Measurements from ENCODE around the gene CLOCK. TPM values are rescaled to one million over a fixed set of nuclear protein-coding genes. Genes with fewer than 3 reads are reported as not detected.

The CLOCK gene
- total and polyA plus RNA-seq, 9 donors, result 8.5 to 17.4 (median 14.6) TPM

DNA sequence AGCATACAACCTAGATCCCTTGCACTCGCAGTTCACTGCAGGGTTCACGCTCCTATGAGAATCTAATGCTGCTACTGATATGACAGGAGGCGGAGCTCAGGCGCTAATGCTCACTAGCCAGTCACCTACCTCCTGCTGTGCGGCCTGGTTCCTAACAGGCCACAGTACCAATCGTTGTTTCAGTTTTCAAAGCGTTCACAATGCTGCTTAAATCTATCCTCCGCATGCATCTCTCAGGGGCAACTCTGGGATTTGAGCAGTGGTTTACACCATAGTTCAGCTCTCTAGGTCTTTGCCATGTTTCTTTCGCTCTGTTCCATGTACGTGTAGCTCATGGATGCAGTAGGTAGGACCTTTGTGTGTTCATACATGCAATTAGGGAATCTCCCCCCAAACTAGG, 47.2 kb downstream of the CLOCK start:
- no peaks in the 10 kb centered on the region for H3K9me3 ChIP-seq (replicated peaks; ENCODE audit: control insufficient read depth, low read depth, low read length)
- no peak overlapping the region for H3K4me3 ChIP-seq (ENCODE audit: low read length)
- peaks cover 6% of the 10 kb centered on the region for H3K36me3 ChIP-seq (ENCODE audit: control insufficient read depth, insufficient read depth, low read length)
- no peaks in the 10 kb centered on the region for H3K27me3 ChIP-seq (ENCODE audit: control insufficient read depth, insufficient read depth, low read length)
- WGBS (ENCODE audit: insufficient coverage), result 93% methylated on average over 8 of the region's 10 CpGs
- DNase-seq, result no peak
- H3K27ac ChIP-seq (ENCODE audit: low read length), result no peak overlapping the region
- H3K4me1 ChIP-seq (ENCODE audit: control insufficient read depth, insufficient read depth, low read length), result no peaks in the 10 kb centered on the region

DNA sequence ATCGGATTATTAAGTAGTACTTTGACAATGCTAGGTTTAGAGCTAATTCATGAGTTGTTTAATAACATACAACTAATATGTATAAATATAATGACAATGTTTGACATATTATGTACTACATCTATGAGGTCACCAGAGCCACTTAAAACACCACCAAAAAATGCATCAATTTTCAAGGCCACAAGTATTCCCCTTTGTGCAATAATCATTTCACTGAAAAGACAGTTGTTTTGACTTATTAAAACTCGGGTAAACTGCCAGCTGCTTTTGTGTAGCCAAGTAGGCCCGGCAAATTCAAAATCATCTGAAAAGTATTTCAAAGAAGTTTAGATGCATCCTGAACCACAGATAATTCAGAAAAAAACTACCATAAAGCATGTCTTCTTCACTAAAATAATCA, 48.7 kb downstream of the CLOCK start:
- H3K4me1 ChIP-seq (ENCODE audit: control insufficient read depth, insufficient read depth, low read length), result no peaks in the 10 kb centered on the region
- peaks cover 6% of the 10 kb centered on the region for H3K36me3 ChIP-seq (ENCODE audit: control insufficient read depth, insufficient read depth, low read length)
- H3K27me3 ChIP-seq (ENCODE audit: control insufficient read depth, insufficient read depth, low read length), result no peaks in the 10 kb centered on the region
- H3K9me3 ChIP-seq (replicated peaks; ENCODE audit: control insufficient read depth, low read depth, low read length), result no peaks in the 10 kb centered on the region
- WGBS (ENCODE audit: insufficient coverage), result no CpG with 5 or more reads among the region's 3 CpGs
- no peak overlapping the region for H3K27ac ChIP-seq (ENCODE audit: low read length)
- no peak overlapping the region for H3K4me3 ChIP-seq (ENCODE audit: low read length)
- DNase-seq, result peak; percentile 29

DNA sequence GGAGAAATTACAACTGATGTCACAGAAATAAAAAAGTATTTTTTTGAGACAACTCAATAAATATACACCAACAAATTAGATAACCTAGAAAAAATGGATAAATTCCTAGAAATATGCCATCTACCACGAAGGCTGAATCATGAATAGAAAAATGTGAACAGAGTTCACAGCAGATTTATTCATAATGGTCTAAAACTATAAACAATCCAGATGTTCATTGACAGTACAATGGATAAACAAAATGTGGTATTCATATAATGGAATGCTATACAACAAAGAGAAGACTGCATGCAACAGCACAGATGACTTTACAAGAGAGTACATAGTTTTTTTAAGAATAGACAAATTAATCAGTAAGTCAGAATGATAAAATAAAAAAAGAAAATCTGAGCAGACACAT, 55.2 kb downstream of the CLOCK start:
- H3K27me3 ChIP-seq (ENCODE audit: control insufficient read depth, insufficient read depth, low read length), result no peaks in the 10 kb centered on the region
- no peak for DNase-seq
- peaks cover 9% of the 10 kb centered on the region for H3K36me3 ChIP-seq (ENCODE audit: control insufficient read depth, insufficient read depth, low read length)
- H3K27ac ChIP-seq (ENCODE audit: low read length), result no peak overlapping the region
- no peak overlapping the region for H3K4me3 ChIP-seq (ENCODE audit: low read length)
- H3K4me1 ChIP-seq (ENCODE audit: control insufficient read depth, insufficient read depth, low read length), result no peaks in the 10 kb centered on the region
- no peaks in the 10 kb centered on the region for H3K9me3 ChIP-seq (replicated peaks; ENCODE audit: control insufficient read depth, low read depth, low read length)
- no CpG with 5 or more reads among the region's 1 CpG for WGBS (ENCODE audit: insufficient coverage)

DNA sequence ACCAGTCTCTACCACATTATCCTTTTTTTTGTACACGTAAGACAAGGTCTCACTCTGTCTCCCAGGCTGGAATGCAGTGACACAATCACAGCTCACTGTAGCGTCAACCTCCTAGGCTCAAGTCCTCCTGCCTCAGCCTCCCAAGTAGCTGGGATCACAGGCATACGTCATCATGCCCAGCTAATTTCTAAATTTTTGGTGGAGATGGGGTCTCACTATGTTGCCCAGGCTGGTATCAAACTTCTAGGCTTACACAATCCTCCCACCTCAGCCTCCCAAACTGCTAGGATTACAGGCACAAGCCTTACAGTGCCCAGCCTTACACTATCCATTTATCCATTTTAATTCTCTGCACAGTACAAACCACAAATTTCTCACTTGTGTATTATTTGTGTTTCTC, 58.0 kb downstream of the CLOCK start:
- DNase-seq, result no peak
- no peak overlapping the region for H3K27ac ChIP-seq (ENCODE audit: low read length)
- WGBS (ENCODE audit: insufficient coverage), result 100% methylated on average over 3 of the region's 3 CpGs
- H3K9me3 ChIP-seq (replicated peaks; ENCODE audit: control insufficient read depth, low read depth, low read length), result no peaks in the 10 kb centered on the region
- H3K27me3 ChIP-seq (ENCODE audit: control insufficient read depth, insufficient read depth, low read length), result no peaks in the 10 kb centered on the region
- H3K36me3 ChIP-seq (ENCODE audit: control insufficient read depth, insufficient read depth, low read length), result peaks cover 7% of the 10 kb centered on the region
- H3K4me3 ChIP-seq (ENCODE audit: low read length), result no peak overlapping the region
- H3K4me1 ChIP-seq (ENCODE audit: control insufficient read depth, insufficient read depth, low read length), result no peaks in the 10 kb centered on the region

DNA sequence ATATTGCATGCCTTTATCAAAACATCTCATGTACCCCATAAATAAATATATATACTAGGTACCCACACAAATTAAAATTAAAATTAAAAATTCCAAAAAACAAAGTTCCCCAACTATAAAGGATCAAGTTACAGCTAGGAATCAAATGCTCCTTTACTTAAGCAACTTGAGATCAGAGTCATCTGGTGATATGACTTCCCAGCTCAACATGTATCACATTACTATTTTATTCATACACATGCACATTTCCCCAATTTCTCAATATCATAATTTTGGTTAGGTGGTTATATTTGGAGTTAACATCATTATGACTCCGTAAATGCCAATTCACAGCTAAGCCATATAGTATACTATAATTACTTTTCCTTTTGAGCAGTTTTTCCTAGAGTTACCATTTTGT, 60.9 kb downstream of the CLOCK start:
- Histone ChIP-seq H3K36me3 (ENCODE audit: control insufficient read depth, insufficient read depth, low read length) (peaks cover 7% of the 10 kb centered on the region), H3K27me3 (ENCODE audit: control insufficient read depth, insufficient read depth, low read length) (no peaks in the 10 kb centered on the region), H3K4me1 (ENCODE audit: control insufficient read depth, insufficient read depth, low read length) (no peaks in the 10 kb centered on the region), H3K27ac (ENCODE audit: low read length) (no peak overlapping the region), H3K4me3 (ENCODE audit: low read length) (no peak overlapping the region), H3K9me3 (replicated peaks; ENCODE audit: control insufficient read depth, low read depth, low read length) (no peaks in the 10 kb centered on the region)
- DNase-seq, result no peak
- WGBS (ENCODE audit: insufficient coverage), result no CpG with 5 or more reads among the region's 1 CpG

DNA sequence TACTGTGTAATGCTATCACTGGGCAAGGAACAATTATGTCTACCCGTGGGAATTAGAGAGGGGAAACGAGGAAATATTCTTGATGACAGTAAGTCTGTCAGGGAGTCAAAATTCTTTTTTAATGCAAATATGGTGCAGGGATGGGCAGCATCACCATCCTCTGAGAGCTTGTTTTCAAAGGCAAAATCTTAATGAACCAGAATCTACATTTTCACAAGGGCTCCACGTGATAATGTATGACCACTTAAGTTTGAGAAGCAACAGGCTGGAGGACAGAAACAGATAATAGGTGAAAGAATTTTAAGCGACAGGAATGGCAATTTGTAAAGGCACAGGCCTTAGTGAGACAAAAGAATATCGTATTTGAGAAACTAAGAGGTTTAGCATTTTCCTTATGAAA, 63.4 kb downstream of the CLOCK start:
- WGBS (ENCODE audit: insufficient coverage), result 63% methylated on average over 2 of the region's 5 CpGs
- no peaks in the 10 kb centered on the region for H3K9me3 ChIP-seq (replicated peaks; ENCODE audit: control insufficient read depth, low read depth, low read length)
- H3K4me1 ChIP-seq (ENCODE audit: control insufficient read depth, insufficient read depth, low read length), result no peaks in the 10 kb centered on the region
- no peaks in the 10 kb centered on the region for H3K27me3 ChIP-seq (ENCODE audit: control insufficient read depth, insufficient read depth, low read length)
- DNase-seq, result no peak
- H3K4me3 ChIP-seq (ENCODE audit: low read length), result no peak overlapping the region
- H3K36me3 ChIP-seq (ENCODE audit: control insufficient read depth, insufficient read depth, low read length), result peaks cover 4% of the 10 kb centered on the region
- H3K27ac ChIP-seq (ENCODE audit: low read length), result no peak overlapping the region

DNA sequence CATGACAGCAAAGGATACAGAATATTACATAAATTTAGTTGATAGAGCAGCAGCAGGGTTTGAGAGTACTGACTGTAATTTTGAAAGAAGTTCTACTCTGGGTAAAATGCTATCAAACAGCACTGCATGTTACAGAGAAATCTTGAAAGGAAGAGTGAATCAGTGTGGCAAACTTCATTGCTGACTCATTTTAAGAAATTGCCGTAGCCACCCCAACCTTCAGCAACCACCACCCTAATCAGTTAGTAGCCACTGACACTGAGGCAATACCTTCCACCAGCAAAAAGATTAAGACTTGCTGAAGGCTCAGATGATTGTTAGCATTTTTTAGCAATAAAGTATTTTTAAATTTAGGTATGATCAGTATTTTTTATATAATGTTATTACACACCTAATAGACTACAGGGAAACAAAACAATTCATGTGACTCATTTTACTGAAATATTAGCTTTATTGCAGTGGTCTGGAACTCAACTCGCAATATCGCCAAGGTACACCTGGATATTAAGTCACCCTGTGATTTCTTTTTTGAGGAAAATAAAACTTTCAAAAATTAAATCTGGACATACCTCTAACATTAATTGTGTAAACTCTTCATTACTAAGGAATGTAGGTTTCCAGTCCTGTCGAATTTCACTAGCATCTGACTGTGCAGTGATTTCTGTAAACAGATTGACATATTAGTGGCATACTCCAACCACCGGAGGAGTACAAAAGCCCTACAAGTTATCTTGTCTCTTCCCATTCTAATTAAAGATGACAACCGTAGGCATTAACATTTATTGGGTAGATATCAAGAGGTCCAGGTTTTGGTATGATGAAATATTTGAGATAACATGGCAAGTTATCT, 71.1 kb downstream of the CLOCK start:
- no peak overlapping the region for H3K27ac ChIP-seq (ENCODE audit: low read length)
- H3K9me3 ChIP-seq (replicated peaks; ENCODE audit: control insufficient read depth, low read depth, low read length), result peaks cover 7% of the 10 kb centered on the region
- DNase-seq, result no peak
- H3K4me1 ChIP-seq (ENCODE audit: control insufficient read depth, insufficient read depth, low read length), result no peaks in the 10 kb centered on the region
- WGBS (ENCODE audit: insufficient coverage), result no CpG with 5 or more reads among the region's 6 CpGs
- peaks cover 20% of the 10 kb centered on the region for H3K36me3 ChIP-seq (ENCODE audit: control insufficient read depth, insufficient read depth, low read length)
- no peak overlapping the region for H3K4me3 ChIP-seq (ENCODE audit: low read length)
- no peaks in the 10 kb centered on the region for H3K27me3 ChIP-seq (ENCODE audit: control insufficient read depth, insufficient read depth, low read length)

DNA sequence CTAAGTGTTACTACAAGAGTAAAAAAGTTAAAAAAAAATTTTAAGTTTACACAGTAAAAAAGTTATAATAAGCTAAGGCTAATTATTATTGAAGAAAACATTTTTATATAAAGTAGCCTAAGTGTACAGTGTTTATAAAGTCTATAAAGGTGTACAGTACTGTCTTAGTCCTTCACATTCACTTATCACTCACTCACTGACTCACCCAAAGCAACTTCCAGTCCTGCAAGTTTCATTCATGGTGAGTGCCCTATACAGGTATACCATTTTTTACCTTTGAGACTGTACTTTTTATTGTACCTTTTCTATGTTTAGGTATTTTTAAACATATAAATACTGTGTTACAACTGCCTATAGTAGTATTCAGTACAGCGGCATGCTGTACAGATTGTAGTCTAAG, 76.7 kb downstream of the CLOCK start:
- no CpG with 5 or more reads among the region's 1 CpG for WGBS (ENCODE audit: insufficient coverage)
- DNase-seq, result no peak
- H3K36me3 ChIP-seq (ENCODE audit: control insufficient read depth, insufficient read depth, low read length), result peaks cover 31% of the 10 kb centered on the region

DNA sequence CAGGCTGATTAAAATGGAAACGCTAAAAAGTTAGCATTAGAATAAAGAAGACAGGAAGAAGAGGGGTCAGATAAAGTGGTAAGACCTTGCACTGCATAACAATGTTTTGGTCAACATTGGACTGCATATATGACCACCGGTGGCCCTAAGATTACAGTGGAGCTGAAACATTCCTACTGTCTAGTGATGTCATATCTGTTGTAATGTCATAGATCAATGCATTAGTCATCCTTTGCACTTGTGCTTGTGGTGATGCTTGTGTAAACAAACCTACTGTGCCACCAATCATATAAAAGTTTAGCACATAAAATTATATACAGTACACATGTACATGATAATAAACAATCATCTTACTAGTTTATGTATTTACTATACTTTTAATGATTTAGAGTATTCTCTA, 78.0 kb downstream of the CLOCK start:
- DNase-seq, result no peak
- Histone ChIP-seq H3K4me1 (ENCODE audit: control insufficient read depth, insufficient read depth, low read length) (no peaks in the 10 kb centered on the region), H3K4me3 (ENCODE audit: low read length) (no peak overlapping the region), H3K9me3 (replicated peaks; ENCODE audit: control insufficient read depth, low read depth, low read length) (no peaks in the 10 kb centered on the region), H3K36me3 (ENCODE audit: control insufficient read depth, insufficient read depth, low read length) (peaks cover 22% of the 10 kb centered on the region), H3K27me3 (ENCODE audit: control insufficient read depth, insufficient read depth, low read length) (no peaks in the 10 kb centered on the region), H3K27ac (ENCODE audit: low read length) (no peak overlapping the region)
- no CpG with 5 or more reads among the region's 2 CpGs for WGBS (ENCODE audit: insufficient coverage)

More for the DNA sequence above, 76.7 kb downstream of the CLOCK start:
- Histone ChIP-seq H3K27me3 (ENCODE audit: control insufficient read depth, insufficient read depth, low read length) (no peaks in the 10 kb centered on the region), H3K4me3 (ENCODE audit: low read length) (no peak overlapping the region), H3K9me3 (replicated peaks; ENCODE audit: control insufficient read depth, low read depth, low read length) (peaks cover 7% of the 10 kb centered on the region), H3K4me1 (ENCODE audit: control insufficient read depth, insufficient read depth, low read length) (no peaks in the 10 kb centered on the region), H3K27ac (ENCODE audit: low read length) (no peak overlapping the region)

DNA sequence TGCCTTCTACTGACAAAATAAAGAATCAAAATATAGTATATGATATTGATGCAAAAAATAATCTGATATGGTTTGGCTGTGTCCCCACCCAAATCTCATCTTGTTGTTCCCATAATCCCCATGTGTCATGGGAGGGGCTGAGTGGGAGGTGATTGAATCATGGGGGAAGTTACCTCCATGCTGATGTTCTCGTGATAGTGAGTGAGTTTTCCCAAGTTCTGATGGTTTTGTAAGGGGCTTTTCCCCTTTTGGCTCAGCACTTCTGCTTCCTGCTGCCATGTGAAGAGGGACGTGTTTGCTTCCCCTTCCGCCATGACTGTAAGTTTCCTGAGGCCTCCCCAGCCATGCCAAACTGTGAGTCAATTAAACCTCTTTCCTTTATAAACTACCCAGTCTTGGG, 80.7 kb downstream of the CLOCK start:
- Histone ChIP-seq H3K36me3 (ENCODE audit: control insufficient read depth, insufficient read depth, low read length) (peaks cover 21% of the 10 kb centered on the region), H3K9me3 (replicated peaks; ENCODE audit: control insufficient read depth, low read depth, low read length) (no peaks in the 10 kb centered on the region), H3K4me3 (ENCODE audit: low read length) (no peak overlapping the region), H3K27me3 (ENCODE audit: control insufficient read depth, insufficient read depth, low read length) (no peaks in the 10 kb centered on the region), H3K4me1 (ENCODE audit: control insufficient read depth, insufficient read depth, low read length) (no peaks in the 10 kb centered on the region), H3K27ac (ENCODE audit: low read length) (no peak overlapping the region)
- WGBS (ENCODE audit: insufficient coverage), result no CpG with 5 or more reads among the region's 3 CpGs
- DNase-seq, result no peak

DNA sequence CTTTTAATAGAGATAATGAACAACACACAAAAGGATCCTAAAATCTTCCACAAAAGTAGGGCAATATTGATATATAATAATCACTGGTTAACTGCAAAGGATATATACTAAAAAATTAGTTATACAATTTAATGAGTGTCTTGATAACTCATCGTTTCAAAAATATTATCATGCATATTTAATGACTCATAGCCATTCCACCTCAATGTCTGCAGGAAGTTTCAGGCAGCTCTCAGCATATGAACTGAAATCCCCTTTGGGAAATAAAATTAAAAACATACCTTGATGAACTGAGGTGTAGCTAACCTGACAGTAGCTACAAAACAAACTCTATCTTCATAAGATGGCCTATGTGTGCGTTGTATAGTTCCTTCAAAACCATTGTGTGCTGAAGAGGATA, 88.1 kb downstream of the CLOCK start:
- peaks cover 14% of the 10 kb centered on the region for H3K36me3 ChIP-seq (ENCODE audit: control insufficient read depth, insufficient read depth, low read length)
- no peaks in the 10 kb centered on the region for H3K27me3 ChIP-seq (ENCODE audit: control insufficient read depth, insufficient read depth, low read length)
- no peaks in the 10 kb centered on the region for H3K4me1 ChIP-seq (ENCODE audit: control insufficient read depth, insufficient read depth, low read length)
- no peak overlapping the region for H3K4me3 ChIP-seq (ENCODE audit: low read length)
- WGBS (ENCODE audit: insufficient coverage), result no CpG with 5 or more reads among the region's 2 CpGs
- H3K9me3 ChIP-seq (replicated peaks; ENCODE audit: control insufficient read depth, low read depth, low read length), result no peaks in the 10 kb centered on the region
- no peak for DNase-seq
- H3K27ac ChIP-seq (ENCODE audit: low read length), result no peak overlapping the region
